Small intestine (tissue), 7 donors: Measurements from ENCODE around the gene POGLUT3. TPM values are rescaled to one million over a fixed set of nuclear protein-coding genes. Genes with fewer than 3 reads are reported as not detected.

Experiments used
- DNase-seq, 2 donors: peaks; one replicate each; pipeline versions ENCODE4 v3.0.0 to v3.0.0-alpha.2; 2013
- FAIRE-seq: peaks from 2 replicates; lab custom pipeline; 2012; peaks lifted over from hg19 to GRCh38; lab: Jason Lieb, UNC
- H3K27ac ChIP-seq, 3 donors: one replicate each; pipeline ENCODE4 v1.5.1; 2013; ENCODE audit warnings: low read length in 2 of 3, mild to moderate bottlenecking in 2 of 3, control low read depth in 1 of 3, inconsistent platforms in 1 of 3, low read depth in 1 of 3, moderate library complexity in 1 of 3
- H3K27me3 ChIP-seq, 3 donors: one replicate each; pipeline ENCODE4 v1.6.1; 2013; ENCODE audit warnings: low read length in 3 of 3, inconsistent platforms in 1 of 3; ENCODE audit not compliant: control insufficient read depth in 3 of 3, insufficient read depth in 3 of 3
- H3K36me3 ChIP-seq, 3 donors: one replicate each; pipeline ENCODE4 v1.6.1; 2013; ENCODE audit warnings: low read length in 3 of 3, inconsistent platforms in 1 of 3, low read depth in 1 of 3, mild to moderate bottlenecking in 1 of 3, moderate library complexity in 1 of 3; ENCODE audit not compliant: control insufficient read depth in 3 of 3, insufficient read depth in 2 of 3
- H3K4me1 ChIP-seq, 3 donors: one replicate each; pipeline ENCODE4 v1.6.1; 2013; ENCODE audit warnings: low read length in 2 of 3, inconsistent platforms in 1 of 3, low read depth in 1 of 3, mild to moderate bottlenecking in 1 of 3, moderate library complexity in 1 of 3; ENCODE audit not compliant: control insufficient read depth in 3 of 3, insufficient read depth in 2 of 3
- H3K4me3 ChIP-seq, 3 donors: one replicate each; pipeline ENCODE4 v1.5.1; 2013; ENCODE audit warnings: low read length in 3 of 3, control low read depth in 1 of 3, inconsistent platforms in 1 of 3, low read depth in 1 of 3, mild to moderate bottlenecking in 1 of 3, moderate library complexity in 1 of 3
- H3K9me3 ChIP-seq, 2 donors: one replicate each; pipeline ENCODE4 v1.6.1; 2013; ENCODE audit warnings: low read depth in 1 of 2, low read length in 1 of 2; ENCODE audit not compliant: control insufficient read depth in 2 of 2, insufficient read depth in 1 of 2
- WGBS, 3 donors: extraction: QIAGEN DNeasy Blood & Tissue Kit; methylation state at CpG; one replicate each; pipeline ENCODE4 v1.1.7; 2013; 5-methylcytosine and 5-hydroxymethylcytosine counted together
- polyA plus RNA-seq, 4 donors: library from polyadenylated mRNA; stranded (reverse) in 3 of 4; unstranded in 1 of 4; fragments of 200-250 nt in 3 of 4; fragments of 120-200 nt in 1 of 4; gene quantifications; one replicate each; pipeline versions ENCODE4 v1.2.1 to v1.2.3, GENCODE V29; 2013
- donor health status: healthy with polysubstance abuse.
- donor health status: control.
- donor health status: control.
- donor health status: Bipolar disorder and iron deficiency.
- donor health status: healthy.

The POGLUT3 gene
- polyA plus RNA-seq, 4 donors: 0.89 to 15.9 (median 6.4) TPM

DNA sequence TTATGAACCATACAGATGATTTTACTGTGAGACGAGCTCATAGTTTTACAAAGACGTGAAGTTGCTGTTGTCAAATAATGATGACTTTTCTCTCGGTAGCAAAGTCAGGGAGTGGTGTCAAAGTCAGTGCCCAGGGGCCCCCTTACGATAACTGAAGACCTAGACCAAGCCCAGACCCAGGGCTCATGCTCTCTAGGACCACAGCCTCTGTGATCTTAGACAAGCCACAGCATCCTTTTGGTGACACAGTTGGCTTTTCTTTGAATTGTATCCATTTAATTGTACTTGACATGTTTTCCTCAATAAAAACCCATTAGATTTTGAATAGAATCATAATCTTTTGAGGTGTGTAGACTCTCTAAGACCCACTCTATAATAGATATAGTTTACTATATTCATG lies 17.9 kb upstream of the POGLUT3 start:
- no peak overlapping the region for H3K27ac ChIP-seq
- H3K27me3 ChIP-seq: no peaks in the 10 kb centered on the region
- no peak overlapping the region for H3K4me3 ChIP-seq
- DNase-seq: no peak
- H3K9me3 ChIP-seq: no peaks in the 10 kb centered on the region
- H3K36me3 ChIP-seq: peaks cover 0 to 5% (median 2%) of the 10 kb centered on the region in 3 donors
- H3K4me1 ChIP-seq: no peaks in the 10 kb centered on the region
- FAIRE-seq: no peak
- WGBS, 3 donors: 94 to 98% (median 98%) methylated on average over 4 of the region's 4 CpGs

DNA sequence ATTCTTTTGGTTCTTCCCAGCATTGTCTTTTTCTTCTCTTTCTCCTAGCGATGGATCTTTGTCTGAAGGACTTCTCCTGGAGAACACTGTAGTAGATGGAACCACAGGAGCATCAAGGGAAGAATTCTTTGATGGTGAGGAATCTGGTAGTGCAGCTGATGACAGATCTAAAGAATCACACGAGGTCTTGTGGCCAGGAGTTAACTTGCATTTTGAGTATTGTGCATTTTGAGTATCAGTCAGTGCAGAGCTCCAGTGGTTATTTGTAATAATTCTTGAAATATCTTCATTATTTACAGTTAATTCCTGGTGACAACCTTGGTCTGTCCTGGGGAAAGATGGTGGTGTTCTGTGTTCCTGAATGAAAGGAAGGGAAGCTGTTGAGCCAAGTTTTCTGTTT lies 14.5 kb upstream of the POGLUT3 start:
- no peak overlapping the region for H3K27ac ChIP-seq
- FAIRE-seq (no peak), DNase-seq (no peak)
- H3K9me3 ChIP-seq: no peaks in the 10 kb centered on the region
- peaks cover 0 to 7% (median 2%) of the 10 kb centered on the region in 3 donors for H3K36me3 ChIP-seq
- H3K4me1 ChIP-seq: no peaks in the 10 kb centered on the region
- no peak overlapping the region for H3K4me3 ChIP-seq
- WGBS, 3 donors: 85 to 93% (median 85%) methylated on average over 2 of the region's 2 CpGs
- H3K27me3 ChIP-seq: no peaks in the 10 kb centered on the region

DNA sequence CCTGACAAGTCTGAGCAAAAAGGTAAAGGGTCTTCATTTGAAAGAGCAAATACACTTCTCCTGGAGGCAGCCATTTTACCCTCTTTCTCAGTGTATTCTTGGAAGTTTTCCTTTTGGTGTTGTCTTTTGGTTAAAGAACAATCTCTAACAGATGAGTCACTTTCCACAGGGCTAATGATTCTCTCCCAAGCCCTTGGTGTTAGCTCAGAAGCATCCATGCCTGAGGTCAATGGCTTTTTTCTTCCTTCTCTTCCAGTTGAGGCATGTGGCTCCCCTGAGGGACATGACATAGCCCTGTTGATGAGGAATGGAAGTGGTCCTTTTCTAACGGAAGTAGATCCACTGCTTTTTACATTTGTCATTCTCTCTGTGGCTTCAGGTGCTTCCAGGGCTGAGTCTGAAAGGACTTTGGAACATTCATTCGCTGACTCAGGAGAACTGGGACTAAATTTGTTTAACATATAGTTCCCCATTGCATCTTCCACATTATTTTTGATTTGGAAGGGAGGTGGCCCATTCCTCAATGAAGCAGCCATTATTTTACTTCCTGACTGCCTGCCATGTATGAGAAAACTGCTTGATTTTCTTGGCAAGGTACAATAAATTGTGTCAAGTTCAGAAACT lies 13.8 kb upstream of the POGLUT3 start:
- no peaks in the 10 kb centered on the region for H3K27me3 ChIP-seq
- no peaks in the 10 kb centered on the region for H3K9me3 ChIP-seq
- no peak overlapping the region for H3K27ac ChIP-seq
- peaks cover 0 to 7% (median 0%) of the 10 kb centered on the region in 3 donors for H3K36me3 ChIP-seq
- FAIRE-seq (no peak), DNase-seq (no peak)
- no peaks in the 10 kb centered on the region for H3K4me1 ChIP-seq
- no peak overlapping the region for H3K4me3 ChIP-seq
- WGBS, 3 donors: 85 to 97% (median 93%) methylated on average over 2 of the region's 2 CpGs

DNA sequence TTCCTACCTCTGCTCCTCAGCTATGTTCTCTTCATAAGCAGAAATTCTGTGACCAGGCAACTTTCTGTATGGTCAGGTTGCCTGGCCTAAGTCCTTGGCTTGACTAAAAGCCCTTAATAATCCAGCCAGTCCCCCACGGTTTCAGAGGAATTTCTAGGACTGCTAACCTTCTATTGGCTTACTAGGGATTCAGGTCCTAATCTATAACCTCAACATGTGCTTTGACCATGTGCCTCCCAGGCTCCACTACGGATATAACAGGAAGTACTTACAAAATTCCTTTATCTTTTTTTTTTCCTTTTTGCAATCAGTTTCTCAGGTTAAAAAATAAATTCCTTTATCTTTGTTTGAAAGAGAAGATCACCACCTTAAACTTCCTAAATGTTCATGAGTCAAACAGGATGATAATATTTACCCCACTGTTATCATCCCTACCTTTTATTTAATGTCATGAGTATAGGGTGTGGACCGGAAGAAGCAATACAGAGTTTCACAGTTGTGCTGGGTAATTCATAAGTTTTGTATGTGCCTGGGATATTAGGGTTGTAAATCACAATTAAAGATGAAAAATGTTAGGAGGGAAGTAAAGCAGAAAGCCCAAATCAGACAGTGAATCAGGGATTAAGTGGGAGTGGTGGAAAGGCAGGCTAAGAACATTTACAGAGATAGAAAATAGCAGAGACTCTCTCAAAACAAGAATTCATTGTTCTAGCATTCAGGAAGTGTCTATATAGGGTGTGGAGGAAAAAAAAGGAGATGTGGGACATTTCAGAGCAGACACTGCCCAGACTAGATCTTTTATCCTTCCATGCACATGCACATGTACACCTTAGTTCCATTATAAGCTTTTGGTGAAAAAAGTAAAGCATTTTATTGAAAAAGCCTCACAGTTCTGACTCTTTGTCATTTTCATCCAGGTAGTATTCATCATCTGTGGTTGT lies 10.7 kb upstream of the POGLUT3 start:
- FAIRE-seq (no peak), DNase-seq (peak; percentile 9 to 38)
- Histone ChIP-seq H3K4me3 (no peak overlapping the region), H3K27me3 (no peaks in the 10 kb centered on the region), H3K36me3 (peaks cover 0 to 3% (median 0%) of the 10 kb centered on the region in 3 donors), H3K4me1 (no peaks in the 10 kb centered on the region), H3K9me3 (no peaks in the 10 kb centered on the region), H3K27ac (no peak overlapping the region)
- WGBS, 3 donors: 55 to 60% (median 57%) methylated on average over 3 of the region's 3 CpGs

DNA sequence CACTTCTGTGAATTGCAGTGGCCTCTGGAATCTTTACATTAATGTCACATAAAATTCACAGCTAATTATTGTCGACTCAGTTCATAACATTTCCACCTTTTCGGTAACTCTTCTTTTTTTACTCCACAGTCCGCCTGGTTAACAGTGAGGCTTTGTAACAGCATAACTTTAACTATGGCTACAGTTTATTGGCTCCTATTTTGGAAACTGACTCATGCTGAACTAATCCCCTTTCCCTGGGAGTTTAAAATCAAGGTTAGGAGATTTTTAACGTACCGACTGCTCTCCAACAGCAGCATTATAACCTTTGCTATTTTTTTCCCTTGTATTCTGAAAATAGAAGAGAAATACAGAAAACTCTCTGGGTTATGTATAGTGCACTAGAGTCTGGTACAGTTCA lies 3.2 kb upstream of the POGLUT3 start:
- Histone ChIP-seq H3K4me1 (peaks cover 3 to 8% (median 5%) of the 10 kb centered on the region in 3 donors), H3K27ac (no peak overlapping the region), H3K9me3 (no peaks in the 10 kb centered on the region), H3K27me3 (no peaks in the 10 kb centered on the region), H3K36me3 (no peaks in the 10 kb centered on the region), H3K4me3 (no peak overlapping the region)
- 88 to 95% (median 95%) methylated on average over 5 of the region's 5 CpGs for WGBS, 3 donors
- no peak for DNase-seq
- FAIRE-seq: no peak

DNA sequence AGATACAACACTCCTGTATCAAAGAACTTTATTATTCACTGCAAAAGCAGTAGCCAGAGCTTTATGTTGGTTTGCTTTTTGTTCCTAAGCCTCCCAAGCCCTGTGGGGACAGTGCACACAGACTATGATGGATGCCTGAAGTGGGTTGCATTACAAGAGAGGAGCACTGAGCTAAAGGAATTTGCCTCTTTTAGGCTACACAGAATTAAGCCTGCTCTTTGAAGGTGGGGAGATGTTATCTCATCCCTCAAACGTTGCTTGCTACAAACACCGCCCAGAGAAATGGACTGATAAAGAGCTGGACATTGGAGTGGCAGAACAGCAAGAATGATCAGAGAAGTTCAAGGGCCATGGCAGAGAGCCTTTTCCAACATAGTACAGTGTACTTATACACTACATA lies 2.5 kb upstream of the POGLUT3 start:
- peak in 1 of 2 donors; percentile 23 for DNase-seq
- WGBS, 3 donors: 26 to 56% (median 45%) methylated on average over 2 of the region's 2 CpGs
- no peaks in the 10 kb centered on the region for H3K27me3 ChIP-seq
- no peaks in the 10 kb centered on the region for H3K36me3 ChIP-seq
- peaks cover 3 to 8% (median 5%) of the 10 kb centered on the region in 3 donors for H3K4me1 ChIP-seq
- no peak overlapping the region for H3K4me3 ChIP-seq
- H3K27ac ChIP-seq: no peak overlapping the region
- no peaks in the 10 kb centered on the region for H3K9me3 ChIP-seq
- no peak for FAIRE-seq

DNA sequence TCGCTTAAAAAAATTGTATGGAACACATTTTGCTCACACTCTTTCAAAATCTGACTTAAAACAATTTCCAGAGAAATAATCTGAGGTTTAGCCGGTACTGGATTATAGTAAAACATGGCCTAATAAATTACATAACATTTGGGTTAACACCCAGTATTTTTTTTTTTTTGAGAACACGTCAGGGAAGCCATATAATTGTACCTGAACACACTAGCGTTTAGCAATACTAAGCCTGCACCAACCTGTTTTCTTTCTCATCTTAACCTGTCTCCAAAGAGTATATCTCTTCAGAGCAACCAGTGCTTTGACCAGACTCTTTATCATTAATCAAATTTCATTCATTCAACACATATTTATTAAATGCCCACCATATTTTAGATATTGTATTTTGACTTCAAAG lies 2.0 kb upstream of the POGLUT3 start:
- Histone ChIP-seq H3K27ac (no peak overlapping the region), H3K4me3 (no peak overlapping the region), H3K4me1 (peaks cover 3 to 8% (median 5%) of the 10 kb centered on the region in 3 donors), H3K9me3 (no peaks in the 10 kb centered on the region), H3K27me3 (no peaks in the 10 kb centered on the region), H3K36me3 (no peaks in the 10 kb centered on the region)
- 85 to 91% (median 90%) methylated on average over 4 of the region's 4 CpGs for WGBS, 3 donors
- no peak for FAIRE-seq
- no peak for DNase-seq

DNA sequence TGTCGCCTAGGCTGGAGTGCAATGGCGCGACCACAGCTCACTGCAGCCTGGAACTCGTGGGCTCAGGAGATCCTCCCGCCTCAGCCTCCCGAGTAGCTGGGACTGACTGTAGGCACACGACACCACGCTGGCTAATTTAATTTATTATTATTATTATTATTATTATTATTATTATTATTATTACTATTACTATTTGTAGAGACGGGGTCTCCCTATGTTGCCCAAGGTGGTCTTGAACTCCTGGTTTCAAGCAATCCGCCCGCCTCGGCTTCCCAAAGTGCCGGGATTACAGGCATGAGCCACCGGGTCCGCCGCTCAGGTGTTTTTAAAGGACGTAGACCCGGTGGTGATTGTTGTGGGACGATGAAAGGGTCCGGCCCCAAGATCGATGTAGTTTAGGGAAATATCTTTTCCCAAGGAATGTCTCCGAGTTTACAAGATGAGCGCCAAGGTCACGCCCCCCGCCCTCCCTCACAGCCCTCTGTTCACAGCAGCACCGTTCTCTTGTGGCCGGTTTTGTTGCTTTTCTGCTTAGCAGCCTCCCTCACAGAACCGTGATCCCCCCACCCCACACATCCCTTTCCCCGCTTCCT lies 728 bp upstream of the POGLUT3 start:
- peak overlapping the region; percentile 65 to 71 (median 68) for H3K4me3 ChIP-seq
- H3K9me3 ChIP-seq: no peaks in the 10 kb centered on the region
- H3K27me3 ChIP-seq: no peaks in the 10 kb centered on the region
- peaks cover 3 to 8% (median 8%) of the 10 kb centered on the region in 3 donors for H3K4me1 ChIP-seq
- H3K27ac ChIP-seq: peak overlapping the region in 2 of 3 donors; percentile 84 to 97
- no peaks in the 10 kb centered on the region for H3K36me3 ChIP-seq
- FAIRE-seq (no peak), DNase-seq (no peak)
- WGBS, 3 donors: 64 to 83% (median 82%) methylated on average over 29 of the region's 29 CpGs
